ENCODE measurements around the gene ARHGEF37.

ARHGEF37 gene

DNA sequence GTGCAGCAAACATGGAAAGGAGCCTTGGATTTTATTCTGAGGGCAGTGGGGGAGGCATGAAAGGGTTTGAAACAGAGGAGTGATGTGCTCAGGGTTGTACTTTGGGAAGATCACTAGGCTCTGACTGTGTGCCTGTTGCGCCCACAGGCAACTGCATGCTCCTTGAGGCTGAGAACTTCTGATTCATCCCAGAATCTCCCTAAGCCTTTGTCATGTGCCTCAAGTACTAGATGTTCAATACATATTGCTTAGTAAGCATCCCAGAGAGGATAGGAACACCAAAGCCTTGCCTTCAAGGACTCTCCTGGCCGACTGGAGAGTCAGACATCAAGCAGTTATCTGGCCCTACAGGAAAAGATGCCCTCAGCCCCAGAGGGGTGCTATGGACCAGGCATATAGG lies 54.1 kb downstream of the ARHGEF37 start:
- in situ Hi-C loops (cut with HindIII; ENCODE audit: low sequenced_read_pairs) = loop anchor here (10.0 kb wide), 1 partner anchor 189 kb away; no protein-coding TSS in a partner anchor

DNA sequence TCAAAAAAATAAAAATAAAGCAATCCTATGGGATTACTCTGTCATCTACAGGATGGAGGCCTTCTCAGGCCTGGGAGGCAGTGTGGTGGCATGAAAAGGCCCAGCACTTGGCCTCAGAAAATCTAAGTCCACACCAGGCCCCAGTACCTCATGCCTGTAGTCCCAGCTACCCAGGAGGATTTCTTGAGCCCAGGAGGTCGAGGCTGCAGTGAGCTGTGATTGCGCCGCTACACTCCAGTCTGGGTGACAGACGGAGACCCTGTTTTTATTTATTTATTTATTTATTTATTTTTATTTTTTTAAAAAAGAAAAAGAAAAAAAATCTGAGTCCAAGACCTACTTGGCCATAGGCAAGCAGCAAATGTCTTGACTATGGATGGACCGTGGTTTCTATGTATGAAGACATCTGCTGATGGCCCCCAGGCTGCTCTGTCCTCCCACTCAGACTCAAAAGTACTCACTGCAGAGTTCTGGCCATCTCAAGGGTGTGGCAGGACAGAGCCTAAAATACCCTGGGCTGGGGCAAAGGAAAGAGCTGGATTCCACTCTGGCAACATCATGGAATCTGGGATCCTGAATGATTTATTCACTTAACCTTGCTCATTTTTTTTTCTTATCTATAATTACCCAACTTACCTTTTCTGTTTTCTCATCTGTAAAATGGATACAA lies 55.0 kb downstream of the ARHGEF37 start:
- in situ Hi-C loops (cut with HindIII; ENCODE audit: low sequenced_read_pairs) = loop anchor here (10.0 kb wide), 1 partner anchor 188 kb away; no protein-coding TSS in a partner anchor
- TF ChIP-seq, protein P1, sequence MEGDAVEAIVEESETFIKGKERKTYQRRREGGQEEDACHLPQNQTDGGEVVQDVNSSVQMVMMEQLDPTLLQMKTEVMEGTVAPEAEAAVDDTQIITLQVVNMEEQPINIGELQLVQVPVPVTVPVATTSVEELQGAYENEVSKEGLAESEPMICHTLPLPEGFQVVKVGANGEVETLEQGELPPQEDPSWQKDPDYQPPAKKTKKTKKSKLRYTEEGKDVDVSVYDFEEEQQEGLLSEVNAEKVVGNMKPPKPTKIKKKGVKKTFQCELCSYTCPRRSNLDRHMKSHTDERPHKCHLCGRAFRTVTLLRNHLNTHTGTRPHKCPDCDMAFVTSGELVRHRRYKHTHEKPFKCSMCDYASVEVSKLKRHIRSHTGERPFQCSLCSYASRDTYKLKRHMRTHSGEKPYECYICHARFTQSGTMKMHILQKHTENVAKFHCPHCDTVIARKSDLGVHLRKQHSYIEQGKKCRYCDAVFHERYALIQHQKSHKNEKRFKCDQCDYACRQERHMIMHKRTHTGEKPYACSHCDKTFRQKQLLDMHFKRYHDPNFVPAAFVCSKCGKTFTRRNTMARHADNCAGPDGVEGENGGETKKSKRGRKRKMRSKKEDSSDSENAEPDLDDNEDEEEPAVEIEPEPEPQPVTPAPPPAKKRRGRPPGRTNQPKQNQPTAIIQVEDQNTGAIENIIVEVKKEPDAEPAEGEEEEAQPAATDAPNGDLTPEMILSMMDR (IDR thresholded peaks at IDR 0.05; ENCODE audit: low read depth, low read length) = no peak
- H3K4me3 ChIP-seq (ENCODE audit: low read depth, low read length) = no peak overlapping the region
- DNase-seq (ENCODE audit: low read depth, low spot score) = no peak

More for the DNA sequence above, 54.1 kb downstream of the ARHGEF37 start:
- H3K4me3 ChIP-seq (ENCODE audit: low read depth, low read length) = no peak overlapping the region
- no peak for DNase-seq (ENCODE audit: low read depth, low spot score)
- TF ChIP-seq, protein P1 (IDR thresholded peaks at IDR 0.05; ENCODE audit: low read depth, low read length) = no peak

DNA sequence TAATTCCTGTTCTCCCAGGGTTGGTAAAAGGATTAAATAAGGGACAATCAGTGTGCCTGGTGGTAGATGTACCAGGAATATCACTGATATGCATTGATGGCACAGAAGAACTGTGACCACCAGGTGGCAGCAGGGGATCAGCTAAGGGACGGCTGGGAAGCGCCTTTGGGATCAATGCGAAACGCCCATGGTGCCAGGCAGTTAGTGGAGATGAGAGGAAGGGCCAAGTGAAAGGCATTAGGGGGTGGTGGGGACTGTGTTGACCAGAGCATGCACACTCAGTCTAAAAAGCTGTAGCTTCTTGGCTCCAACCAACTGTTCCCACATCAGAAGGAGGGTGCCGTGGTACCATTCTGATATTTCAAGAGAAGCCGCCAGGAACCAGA lies 55.6 kb downstream of the ARHGEF37 start:
- no peak overlapping the region for H3K4me3 ChIP-seq (ENCODE audit: low read depth, low read length)
- peak; percentile 61 for DNase-seq (ENCODE audit: low read depth, low spot score)
- in situ Hi-C loops (cut with HindIII; ENCODE audit: low sequenced_read_pairs) = loop anchor here (10.0 kb wide), 1 partner anchor 188 kb away; no protein-coding TSS in a partner anchor
- TF ChIP-seq, protein P1 (IDR thresholded peaks at IDR 0.05; ENCODE audit: low read depth, low read length) = peak; percentile 81

DNA sequence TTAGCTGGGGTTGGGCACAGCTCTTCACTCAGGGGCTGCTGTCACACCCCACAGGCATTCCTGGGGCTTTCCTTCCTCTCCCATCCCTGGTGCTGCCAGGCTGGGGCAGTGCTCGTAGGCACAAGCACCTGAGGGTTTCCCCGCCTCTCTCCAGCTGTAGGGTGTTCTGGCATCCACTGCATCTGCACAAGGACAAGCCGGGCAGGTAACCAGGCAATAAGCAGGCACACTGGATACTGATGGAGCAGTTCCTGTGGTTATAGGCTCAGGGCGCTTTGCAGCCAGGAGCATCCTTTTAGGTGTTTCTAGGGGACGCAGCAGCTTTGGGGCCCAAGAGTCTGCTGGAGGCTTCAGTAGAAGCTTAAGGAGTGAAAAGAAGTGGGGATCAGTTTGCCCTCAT lies 56.8 kb downstream of the ARHGEF37 start:
- no peak overlapping the region for H3K4me3 ChIP-seq (ENCODE audit: low read depth, low read length)
- TF ChIP-seq, protein P1 (IDR thresholded peaks at IDR 0.05; ENCODE audit: low read depth, low read length) = no peak
- no peak for DNase-seq (ENCODE audit: low read depth, low spot score)
- in situ Hi-C loops (cut with HindIII; ENCODE audit: low sequenced_read_pairs) = loop anchor here (10.0 kb wide), 1 partner anchor 187 kb away; no protein-coding TSS in a partner anchor

DNA sequence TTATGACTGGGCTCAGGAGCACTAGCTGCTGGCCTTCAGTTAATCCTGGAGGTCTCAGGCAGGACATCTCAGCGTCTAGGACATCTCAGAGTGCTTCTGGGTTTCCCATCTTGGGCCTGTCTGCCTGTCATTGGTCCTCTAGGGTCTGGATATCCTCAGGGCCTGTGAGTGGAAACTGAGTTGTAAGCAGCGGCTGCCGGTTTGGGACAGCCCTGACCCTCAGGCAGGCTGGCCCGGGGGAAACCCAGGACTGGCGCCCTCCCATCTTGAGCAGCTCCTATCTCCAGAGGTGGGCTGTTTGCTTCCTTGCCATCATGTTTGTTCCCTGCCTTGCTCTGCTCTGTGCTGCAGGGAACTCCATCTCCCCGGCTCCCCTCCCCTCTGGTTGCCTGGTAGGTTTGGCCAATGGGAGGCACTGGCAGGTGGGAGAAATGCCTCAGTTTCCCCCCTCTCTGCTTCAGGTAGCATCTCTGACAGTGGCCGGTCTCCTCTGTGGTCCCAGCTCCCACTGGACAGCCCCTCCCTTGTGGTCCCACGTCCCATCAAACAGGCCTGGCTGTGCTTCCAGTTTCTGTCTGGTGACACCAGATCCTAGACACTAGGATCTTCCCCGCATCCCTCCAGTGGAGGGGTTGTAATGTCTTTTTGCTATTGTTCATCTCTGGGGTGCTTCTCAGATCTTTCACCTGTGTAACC lies 57.4 kb downstream of the ARHGEF37 start:
- in situ Hi-C loops (cut with HindIII; ENCODE audit: low sequenced_read_pairs) = loop anchor here (10.0 kb wide), 1 partner anchor 186 kb away; no protein-coding TSS in a partner anchor
- H3K4me3 ChIP-seq (ENCODE audit: low read depth, low read length) = no peak overlapping the region

DNA sequence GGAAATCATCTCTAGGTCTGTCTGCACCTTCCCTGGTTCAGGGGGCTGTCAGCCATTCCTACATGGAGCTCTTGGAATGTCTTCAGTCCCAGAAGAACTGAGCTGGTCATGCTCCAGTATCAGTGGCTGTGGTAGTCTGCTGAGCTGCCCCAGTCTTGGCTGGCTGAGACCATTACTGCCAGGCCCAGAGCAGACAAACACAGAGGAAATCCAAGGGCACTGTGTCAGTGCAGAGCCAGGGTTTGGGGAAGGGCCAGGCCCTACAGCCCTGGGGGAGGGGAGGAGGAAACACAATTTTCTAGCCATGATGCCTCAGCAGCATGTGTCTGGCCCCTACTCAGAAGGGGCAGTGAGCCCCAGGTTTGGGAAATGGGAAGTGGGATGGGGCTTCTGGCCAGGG lies 58.4 kb downstream of the ARHGEF37 start:
- in situ Hi-C loops (cut with HindIII; ENCODE audit: low sequenced_read_pairs) = loop anchor here (10.0 kb wide), 1 partner anchor 185 kb away; no protein-coding TSS in a partner anchor
- H3K4me3 ChIP-seq (ENCODE audit: low read depth, low read length) = no peak overlapping the region
- no peak for DNase-seq (ENCODE audit: low read depth, low spot score)
- TF ChIP-seq, protein P1 (IDR thresholded peaks at IDR 0.05; ENCODE audit: low read depth, low read length) = no peak

More for the DNA sequence above, 57.4 kb downstream of the ARHGEF37 start:
- TF ChIP-seq, protein P1 (IDR thresholded peaks at IDR 0.05; ENCODE audit: low read depth, low read length) = no peak
- DNase-seq (ENCODE audit: low read depth, low spot score) = no peak

Data from astrocyte of the spinal cord (primary cell).